Measurements from ENCODE around the gene HADH.

HADH gene

GRCh38 chr4:108056418-108056817 is 66.7 kb downstream of the HADH start:
- Histone ChIP-seq H3K4me1 (no peaks in the 10 kb centered on the region), H3K27ac (no peak overlapping the region), H3K36me3 (no peaks in the 10 kb centered on the region), H3K27me3 (peaks cover 0 to 3% of the 10 kb centered on the region in 2 donors), H3K4me3 (no peak overlapping the region), H3K9me3 (no peaks in the 10 kb centered on the region)
- intact Hi-C loops (cut with DNase I; ENCODE audit: low total_unique reads), result no loop called here
- no peak for TF ChIP-seq CTCF (IDR thresholded peaks at IDR 0.05)
- no peak for DNase-seq

DNA sequence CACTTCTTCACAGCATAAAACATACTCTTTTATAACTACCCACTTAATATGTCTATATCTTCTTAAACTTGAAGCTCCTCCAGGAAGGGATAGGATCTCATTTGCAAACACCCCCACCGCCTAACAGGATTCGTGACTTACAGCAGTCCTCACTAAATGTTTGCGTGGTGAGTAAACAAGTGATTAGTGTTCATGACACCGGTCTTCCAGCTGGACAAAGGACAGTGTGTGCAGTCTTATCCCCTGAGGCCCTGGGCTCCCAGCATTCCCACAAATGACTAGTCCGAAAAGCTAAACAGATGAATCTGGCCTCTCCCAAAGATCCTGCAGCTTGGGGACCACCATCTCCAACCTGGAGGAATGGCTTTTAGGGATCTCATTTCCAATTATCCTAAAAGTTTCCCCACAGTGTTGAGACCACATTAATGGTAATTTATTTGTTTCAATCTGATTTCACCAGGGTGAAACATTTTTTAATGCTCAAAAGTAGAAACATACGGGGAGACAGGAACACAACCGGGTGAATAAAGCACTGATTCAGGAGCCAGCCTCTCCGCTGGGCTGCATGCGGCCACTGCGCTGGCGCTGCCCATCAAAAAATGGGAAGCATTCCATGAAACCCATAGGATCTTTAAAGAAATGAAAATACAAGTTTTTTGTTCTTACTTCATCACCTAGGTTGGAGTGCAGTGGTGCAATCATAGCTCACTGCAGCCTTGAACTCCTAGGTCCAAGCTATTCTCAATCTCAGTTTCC is 69.2 kb downstream of the HADH start:
- intact Hi-C loops (cut with DNase I; ENCODE audit: low total_unique reads), result no loop called here
- TF ChIP-seq CTCF (IDR thresholded peaks at IDR 0.05), result no peak
- Histone ChIP-seq H3K4me3 (no peak overlapping the region), H3K27me3 (peaks cover 0 to 7% of the 10 kb centered on the region in 2 donors), H3K36me3 (no peaks in the 10 kb centered on the region), H3K4me1 (no peaks in the 10 kb centered on the region), H3K27ac (no peak overlapping the region), H3K9me3 (no peaks in the 10 kb centered on the region)
- DNase-seq, result no peak

- Histone ChIP-seq H3K9me3 (no peaks in the 10 kb centered on the region), H3K27me3 (peaks cover 0 to 7% of the 10 kb centered on the region in 2 donors), H3K27ac (no peak overlapping the region), H3K36me3 (no peaks in the 10 kb centered on the region), H3K4me3 (no peak overlapping the region), H3K4me1 (no peaks in the 10 kb centered on the region)
- TF ChIP-seq CTCF (IDR thresholded peaks at IDR 0.05), result peak; percentile 16 to 19
- DNase-seq, result no peak
- intact Hi-C loops (cut with DNase I; ENCODE audit: low total_unique reads), result no loop called here
Observed at GRCh38 chr4:108060164-108060563, 70.5 kb downstream of the HADH start.

DNA sequence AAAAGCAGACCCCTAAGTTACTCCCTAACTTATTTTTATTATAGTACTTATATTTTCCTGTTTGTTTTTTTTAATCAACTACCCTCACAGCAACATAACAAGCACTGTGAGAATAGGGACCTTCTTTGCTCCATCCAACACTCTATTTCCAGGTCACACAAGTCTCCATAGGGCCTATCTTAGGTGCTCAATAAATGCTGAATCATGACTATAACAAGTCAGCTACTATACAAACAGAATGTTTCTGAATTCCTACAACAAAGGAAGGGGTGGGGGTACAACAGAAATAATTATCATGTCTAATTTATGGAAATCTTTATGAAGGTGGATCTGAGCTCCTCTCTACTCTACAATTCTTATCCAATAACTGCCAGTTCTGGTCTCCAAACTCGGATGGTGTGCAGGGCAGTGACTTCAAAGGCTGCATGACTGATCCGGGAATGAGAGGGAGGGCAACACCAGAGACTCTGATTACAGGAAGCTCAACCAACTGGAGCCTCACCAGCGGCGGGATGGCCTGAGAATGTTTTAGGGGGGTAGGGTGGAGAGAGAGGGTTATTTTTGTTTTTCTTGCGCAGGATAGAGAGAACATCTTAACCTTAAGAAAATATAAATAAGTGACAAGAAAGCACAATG is 71.1 kb downstream of the HADH start:
- intact Hi-C loops (cut with DNase I; ENCODE audit: low total_unique reads), result no loop called here
- TF ChIP-seq CTCF (IDR thresholded peaks at IDR 0.05), result no peak

DNA sequence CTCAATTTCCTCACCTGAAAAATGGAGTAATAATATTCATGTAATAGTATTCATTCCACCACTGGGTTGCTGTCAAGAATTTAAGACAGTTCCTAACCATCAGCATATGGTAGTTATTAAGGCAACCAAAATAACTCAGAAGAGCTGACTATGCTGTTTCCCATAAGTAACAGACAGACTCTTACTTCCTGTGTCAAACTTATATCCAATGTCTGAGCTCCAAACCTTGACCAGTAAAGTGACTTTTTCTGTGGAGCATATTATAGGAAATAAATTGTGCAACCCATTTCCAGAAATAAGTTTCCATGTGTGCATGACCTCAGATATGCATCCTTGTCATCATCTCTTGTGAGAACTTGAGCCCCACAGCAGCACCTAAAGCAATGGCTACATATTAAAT is 78.8 kb downstream of the HADH start:
- intact Hi-C loops (cut with DNase I; ENCODE audit: low total_unique reads), result no loop called here
- H3K4me3 ChIP-seq, result no peak overlapping the region
- TF ChIP-seq CTCF (IDR thresholded peaks at IDR 0.05), result no peak
- no peaks in the 10 kb centered on the region for H3K9me3 ChIP-seq
- DNase-seq, result no peak
- H3K36me3 ChIP-seq, result no peaks in the 10 kb centered on the region
- no peaks in the 10 kb centered on the region for H3K27me3 ChIP-seq
- H3K4me1 ChIP-seq, result no peaks in the 10 kb centered on the region
- no peak overlapping the region for H3K27ac ChIP-seq

More for the DNA sequence above, 71.1 kb downstream of the HADH start:
- no peak overlapping the region for H3K4me3 ChIP-seq
- H3K36me3 ChIP-seq, result no peaks in the 10 kb centered on the region
- H3K4me1 ChIP-seq, result no peaks in the 10 kb centered on the region
- DNase-seq, result no peak
- H3K9me3 ChIP-seq, result no peaks in the 10 kb centered on the region
- peaks cover 0 to 7% of the 10 kb centered on the region in 2 donors for H3K27me3 ChIP-seq
- no peak overlapping the region for H3K27ac ChIP-seq

Measured in tibial artery (tissue), 4 donors.